Stomach (tissue), 9 donors: ENCODE results near the gene RAET1G. TPM values are rescaled to one million over a fixed set of nuclear protein-coding genes. Genes with fewer than 3 reads are reported as not detected.
A peak's percentile ranks its signal among the peaks of the same experiment; 100 is the strongest.
"Not testable (repeated sequence)": the region's sequence is repeated elsewhere in the genome, so short reads cannot be mapped to it uniquely, and the experiment has no call there.

Experiments
- DNase-seq, 2 donors: peaks; one replicate each; pipeline versions ENCODE4 v3.0.0 to v3.0.0-alpha.2; 2013 to 2019
- H3K27ac ChIP-seq, 5 donors: fragments of 200-600 bp in 4 of 5; sonication (generic) in 4 of 5; one replicate each; pipeline ENCODE4 v1.5.1; 2013 to 2019; ENCODE audit warnings: mild to moderate bottlenecking in 1 of 5, moderate library complexity in 1 of 5
- H3K27me3 ChIP-seq, 3 donors: fragments of 200-600 bp; sonication (generic); one replicate each; pipeline ENCODE4 v1.5.1; 2017 to 2019; ENCODE audit warnings: mixed run types in 1 of 3
- H3K36me3 ChIP-seq, 4 donors: fragments of 200-600 bp; sonication (generic); 1 replicate in 3 of 4; 2 replicates in 1 of 4; pipeline ENCODE4 v1.5.1; 2016 to 2019
- H3K4me1 ChIP-seq, 4 donors: fragments of 200-600 bp; sonication (generic); one replicate each; pipeline ENCODE4 v1.5.1; 2016 to 2019
- H3K4me3 ChIP-seq, 4 donors: fragments of 200-600 bp; sonication (generic) in 3 of 4; one replicate each; pipeline ENCODE4 v1.5.1; 2016 to 2019; ENCODE audit warnings: mild to moderate bottlenecking in 1 of 4
- H3K9me3 ChIP-seq, 4 donors: fragments of 200-600 bp; sonication (generic); one replicate each; pipeline ENCODE4 v1.5.1; 2016 to 2019
- CTCF ChIP-seq, 7 experiments: fragments of 450-650 bp in 4 of 7; fragments of 200-600 bp in 3 of 7; sonication (generic) in 3 of 7; IDR thresholded peaks; one replicate each; pipeline ENCODE4 v1.5.1; 2016 to 2019; ENCODE audit warnings: antibody characterized with exemption in 7 of 7, control low read depth in 2 of 7, mild to moderate bottlenecking in 1 of 7
- EP300 ChIP-seq: sonication (generic); formaldehyde crosslinking; IDR thresholded peaks from one replicate; pipeline ENCODE4 v1.6.1; 2017; ENCODE audit warnings: antibody characterized with exemption
- POLR2A ChIP-seq, 4 donors: fragments of 450-650 bp; IDR thresholded peaks; one replicate each; pipeline ENCODE4 v1.6.1; 2016; ENCODE audit warnings: antibody characterized with exemption in 4 of 4, control low read depth in 2 of 4, mild to moderate bottlenecking in 1 of 4, moderate library complexity in 1 of 4
- POLR2AphosphoS5 ChIP-seq, 3 donors: sonication (generic); formaldehyde crosslinking; IDR thresholded peaks; one replicate each; pipeline ENCODE4 v1.6.1; 2016; ENCODE audit warnings: antibody characterized with exemption in 3 of 3
- WGBS, 5 donors: extraction: QIAGEN DNeasy Blood & Tissue Kit in 3 of 5; methylation state at CpG; one replicate each; pipeline versions ENCODE4 v1.1.5 to v1.1.7; 2013 to 2018; 5-methylcytosine and 5-hydroxymethylcytosine counted together
- intact Hi-C: fragments of 100-400 bp; cut with DNase I; formaldehyde crosslinking; loops from one replicate; pipeline ENCODE4 v1.15.1; 2023; ENCODE audit warnings: low total_unique reads
- polyA plus RNA-seq, 3 donors: library from polyadenylated mRNA; stranded (reverse); fragments of 200-250 nt; gene quantifications; one replicate each; pipeline ENCODE4 v1.2.3, GENCODE V29; 2013
- total RNA-seq, 5 donors: library from RNA; depleted of rRNA; stranded (reverse); fragments of >200 nt; gene quantifications; one replicate each; pipeline versions ENCODE4 v1.1.0 to v1.2.3, GENCODE V29; 2014 to 2016
- donor health status: healthy with polysubstance abuse.
- donor health status: Bipolar disorder and iron deficiency.
- donor health status: healthy.

Gene RAET1G
- total and polyA plus RNA-seq, 8 donors, result 0.89 to 3.1 TPM; not detected in 6

GRCh38 chr6:149962461-149963211 lies 39.7 kb upstream of the RAET1G start:
- Histone ChIP-seq H3K27ac (no peak overlapping the region), H3K36me3 (no peaks in the 10 kb centered on the region), H3K27me3 (peaks cover 3 to 100% (median 63%) of the 10 kb centered on the region in 3 donors), H3K4me1 (peaks cover 24 to 29% (median 27%) of the 10 kb centered on the region in 4 donors), H3K9me3 (no peaks in the 10 kb centered on the region), H3K4me3 (peak overlapping the region in 2 of 4 donors; percentile 61 to 66)
- WGBS, 5 donors, result 61 to 70% (median 67%) methylated on average over 7 of the region's 7 CpGs
- no peak for TF ChIP-seq CTCF (IDR thresholded peaks at IDR 0.05)
- DNase-seq, result no peak
- intact Hi-C loops, result no loop called here

- H3K4me3 ChIP-seq, result no peak overlapping the region
- 58 to 67% (median 65%) methylated on average over 6 of the region's 6 CpGs for whole genome bisulfite sequencing, 5 donors
- no peak overlapping the region for H3K27ac ChIP-seq
- H3K9me3 ChIP-seq, result no peaks in the 10 kb centered on the region
- H3K27me3 ChIP-seq, result peaks cover 3 to 100% (median 70%) of the 10 kb centered on the region in 3 donors
- intact Hi-C loops, result no loop called here
- H3K4me1 ChIP-seq, result peaks cover 24 to 29% (median 27%) of the 10 kb centered on the region in 4 donors
- peak in 1 of 2 donors; percentile 23 for DNase-seq
- TF ChIP-seq POLR2AphosphoS5 (IDR thresholded peaks at IDR 0.05) (no peak), EP300 (no peak), POLR2A (IDR thresholded peaks at IDR 0.05) (no peak), CTCF (IDR thresholded peaks at IDR 0.05) (no peak)
- no peaks in the 10 kb centered on the region for H3K36me3 ChIP-seq
Measured at GRCh38 chr6:149961728-149962425, 39.0 kb upstream of the RAET1G start.

- peaks cover 3 to 100% (median 73%) of the 10 kb centered on the region in 3 donors for H3K27me3 ChIP-seq
- H3K36me3 ChIP-seq, result no peaks in the 10 kb centered on the region
- H3K9me3 ChIP-seq, result no peaks in the 10 kb centered on the region
- H3K4me3 ChIP-seq, result no peak overlapping the region
- H3K27ac ChIP-seq, result no peak overlapping the region
- DNase-seq, result no peak
- TF ChIP-seq EP300, result no peak
- peaks cover 24 to 27% (median 26%) of the 10 kb centered on the region in 4 donors for H3K4me1 ChIP-seq
- WGBS, 5 donors, result 62 to 77% (median 67%) methylated on average over 5 to 6 of the region's 6 CpGs
- intact Hi-C loops, result no loop called here
Measured at GRCh38 chr6:149960488-149960887, 37.6 kb upstream of the RAET1G start.

- H3K27ac ChIP-seq, intact Hi-C loops, H3K4me3 ChIP-seq, H3K36me3 ChIP-seq, DNase-seq, H3K9me3 ChIP-seq: not testable (repeated sequence)
- Histone ChIP-seq H3K27me3 (peaks cover 3 to 100% (median 71%) of the 10 kb centered on the region in 3 donors), H3K4me1 (peaks cover 19 to 21% (median 20%) of the 10 kb centered on the region in 4 donors)
- WGBS, 5 donors, result 53 to 87% (median 67%) methylated on average over 2 to 4 of the region's 4 CpGs
Measured at GRCh38 chr6:149959806-149960205, 36.9 kb upstream of the RAET1G start.

- peaks cover 4 to 11% (median 7%) of the 10 kb centered on the region in 4 donors for H3K4me1 ChIP-seq
- DNase-seq, H3K4me3 ChIP-seq, H3K27ac ChIP-seq, H3K36me3 ChIP-seq, intact Hi-C loops, H3K9me3 ChIP-seq: not testable (repeated sequence)
- H3K27me3 ChIP-seq, result peaks cover 5 to 100% (median 71%) of the 10 kb centered on the region in 3 donors
- WGBS, 5 donors, result 20 to 43% (median 36%) methylated on average over 3 of the region's 3 CpGs
Measured at GRCh38 chr6:149958124-149958523, 35.2 kb upstream of the RAET1G start.

GRCh38 chr6:149955654-149956317 lies 32.9 kb upstream of the RAET1G start:
- 23 to 37% (median 30%) methylated on average over 7 of the region's 7 CpGs for WGBS, 5 donors
- H3K9me3 ChIP-seq, intact Hi-C loops, H3K36me3 ChIP-seq, H3K27ac ChIP-seq, H3K4me1 ChIP-seq, H3K4me3 ChIP-seq, DNase-seq: not testable (repeated sequence)
- peaks cover 9 to 100% (median 74%) of the 10 kb centered on the region in 3 donors for H3K27me3 ChIP-seq

GRCh38 chr6:149954984-149955653 lies 32.2 kb upstream of the RAET1G start:
- WGBS, 5 donors, result 10 to 25% (median 15%) methylated on average over 10 to 13 of the region's 21 CpGs
- intact Hi-C loops, result not testable (repeated sequence)
- peaks cover 9 to 100% (median 72%) of the 10 kb centered on the region in 3 donors for H3K27me3 ChIP-seq

GRCh38 chr6:149954328-149954983 lies 31.5 kb upstream of the RAET1G start:
- Histone ChIP-seq H3K27me3 (peaks cover 9 to 100% (median 72%) of the 10 kb centered on the region in 3 donors), H3K4me3 (peak overlapping the region in 1 of 4 donors; percentile 4)
- H3K4me1 ChIP-seq, H3K36me3 ChIP-seq, DNase-seq, H3K9me3 ChIP-seq, intact Hi-C loops, H3K27ac ChIP-seq: not testable (repeated sequence)
- WGBS, 5 donors, result 4 to 22% (median 7%) methylated on average over 10 to 41 of the region's 53 CpGs

More at GRCh38 chr6:149954984-149955653, 32.2 kb upstream of the RAET1G start:
- not testable (repeated sequence) for H3K27ac ChIP-seq, DNase-seq, H3K4me1 ChIP-seq, H3K36me3 ChIP-seq, H3K9me3 ChIP-seq
- peak overlapping the region in 1 of 4 donors; percentile 4 for H3K4me3 ChIP-seq
